ENCODE measurements around the gene PARD3. TPM values are rescaled to one million over a fixed set of nuclear protein-coding genes. Genes with fewer than 3 reads are reported as not detected.

Gene PARD3
- total RNA-seq, 1 experiment from 2014 or later: 51.8 TPM

DNA sequence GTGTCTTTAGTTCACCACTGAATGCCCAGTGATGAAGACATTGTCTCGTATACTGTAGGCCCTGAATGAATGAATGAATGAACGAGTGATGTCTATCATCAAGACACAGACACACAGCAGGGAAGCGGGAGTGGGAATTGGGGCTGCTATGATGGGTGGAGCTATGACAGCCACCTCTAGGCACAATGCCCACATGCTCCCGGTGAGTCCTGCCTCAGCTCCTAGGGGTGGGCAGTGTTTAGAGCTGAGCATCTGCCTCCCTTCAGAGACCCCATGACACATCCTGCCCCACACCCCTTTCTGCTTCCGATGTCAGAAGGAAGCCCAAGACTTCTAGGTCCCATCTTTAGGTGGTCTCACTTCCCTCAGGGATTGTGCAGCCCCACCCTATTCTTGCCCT lies 714.1 kb downstream of the PARD3 start (continued):
- TF ChIP-seq STAT6 (CRISPR knock-in tag; conservative IDR thresholded peaks at IDR 0.05; ENCODE audit: low read depth) (no peak), TEAD4 (CRISPR knock-in tag; IDR thresholded peaks at IDR 0.05) (no peak), ERG (CRISPR knock-in tag; IDR thresholded peaks at IDR 0.05) (no peak), NFE2L1 (CRISPR knock-in tag; IDR thresholded peaks at IDR 0.05) (no peak), GTF2I (CRISPR knock-in tag; conservative IDR thresholded peaks at IDR 0.05) (no peak), ZNF416 (CRISPR knock-in tag; IDR thresholded peaks at IDR 0.05) (no peak)

GRCh38 chr10:34098821-34099567 lies 716.1 kb downstream of the PARD3 start:
- Mint-ChIP-seq H3K36me3 (peaks cover 15% of the 10 kb centered on the region), H3K9me3 (peaks cover 38% of the 10 kb centered on the region), H3K4me1 (no peaks in the 10 kb centered on the region), H3K27me3 (ENCODE audit: low read depth) (no peaks in the 10 kb centered on the region; the same call in 1 of the 2 replicates), H3K4me3 (no peak overlapping the region), H3K27ac (no peak overlapping the region)
- POLR2A ChIA-PET: no interaction called here
- ATAC-seq: no peak
- CTCF ChIA-PET: interaction anchor here (0.6 kb wide), 1 partner anchor 765 kb away, joined by 3 read pairs; the partner anchor contains the start of gene NRP1
- no peak for DNase-seq (ENCODE audit: low spot score)
- TF ChIP-seq, protein P1, sequence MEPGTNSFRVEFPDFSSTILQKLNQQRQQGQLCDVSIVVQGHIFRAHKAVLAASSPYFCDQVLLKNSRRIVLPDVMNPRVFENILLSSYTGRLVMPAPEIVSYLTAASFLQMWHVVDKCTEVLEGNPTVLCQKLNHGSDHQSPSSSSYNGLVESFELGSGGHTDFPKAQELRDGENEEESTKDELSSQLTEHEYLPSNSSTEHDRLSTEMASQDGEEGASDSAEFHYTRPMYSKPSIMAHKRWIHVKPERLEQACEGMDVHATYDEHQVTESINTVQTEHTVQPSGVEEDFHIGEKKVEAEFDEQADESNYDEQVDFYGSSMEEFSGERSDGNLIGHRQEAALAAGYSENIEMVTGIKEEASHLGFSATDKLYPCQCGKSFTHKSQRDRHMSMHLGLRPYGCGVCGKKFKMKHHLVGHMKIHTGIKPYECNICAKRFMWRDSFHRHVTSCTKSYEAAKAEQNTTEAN (CRISPR knock-in tag; IDR thresholded peaks at IDR 0.05): no peak
- TF ChIP-seq, protein P2, sequence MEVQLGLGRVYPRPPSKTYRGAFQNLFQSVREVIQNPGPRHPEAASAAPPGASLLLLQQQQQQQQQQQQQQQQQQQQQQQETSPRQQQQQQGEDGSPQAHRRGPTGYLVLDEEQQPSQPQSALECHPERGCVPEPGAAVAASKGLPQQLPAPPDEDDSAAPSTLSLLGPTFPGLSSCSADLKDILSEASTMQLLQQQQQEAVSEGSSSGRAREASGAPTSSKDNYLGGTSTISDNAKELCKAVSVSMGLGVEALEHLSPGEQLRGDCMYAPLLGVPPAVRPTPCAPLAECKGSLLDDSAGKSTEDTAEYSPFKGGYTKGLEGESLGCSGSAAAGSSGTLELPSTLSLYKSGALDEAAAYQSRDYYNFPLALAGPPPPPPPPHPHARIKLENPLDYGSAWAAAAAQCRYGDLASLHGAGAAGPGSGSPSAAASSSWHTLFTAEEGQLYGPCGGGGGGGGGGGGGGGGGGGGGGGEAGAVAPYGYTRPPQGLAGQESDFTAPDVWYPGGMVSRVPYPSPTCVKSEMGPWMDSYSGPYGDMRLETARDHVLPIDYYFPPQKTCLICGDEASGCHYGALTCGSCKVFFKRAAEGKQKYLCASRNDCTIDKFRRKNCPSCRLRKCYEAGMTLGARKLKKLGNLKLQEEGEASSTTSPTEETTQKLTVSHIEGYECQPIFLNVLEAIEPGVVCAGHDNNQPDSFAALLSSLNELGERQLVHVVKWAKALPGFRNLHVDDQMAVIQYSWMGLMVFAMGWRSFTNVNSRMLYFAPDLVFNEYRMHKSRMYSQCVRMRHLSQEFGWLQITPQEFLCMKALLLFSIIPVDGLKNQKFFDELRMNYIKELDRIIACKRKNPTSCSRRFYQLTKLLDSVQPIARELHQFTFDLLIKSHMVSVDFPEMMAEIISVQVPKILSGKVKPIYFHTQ (CRISPR knock-in tag; IDR thresholded peaks at IDR 0.05): no peak
- TF ChIP-seq SP1 (CRISPR knock-in tag; conservative IDR thresholded peaks at IDR 0.05) (no peak), JUN (CRISPR knock-in tag; IDR thresholded peaks at IDR 0.05) (no peak), GTF2I (CRISPR knock-in tag; conservative IDR thresholded peaks at IDR 0.05) (no peak), ZNF532 (CRISPR knock-in tag; IDR thresholded peaks at IDR 0.05; ENCODE audit: borderline replicate concordance) (no peak), ATF3 (CRISPR knock-in tag; conservative IDR thresholded peaks at IDR 0.05) (no peak), ZNF317 (CRISPR knock-in tag; IDR thresholded peaks at IDR 0.05; ENCODE audit: borderline replicate concordance, low read depth) (no peak), USF1 (CRISPR knock-in tag; IDR thresholded peaks at IDR 0.05) (no peak), NR2C2 (CRISPR knock-in tag; IDR thresholded peaks at IDR 0.05) (no peak), PRRX2 (CRISPR knock-in tag; IDR thresholded peaks at IDR 0.05) (no peak), JAZF1 (CRISPR knock-in tag; IDR thresholded peaks at IDR 0.05) (no peak)
